Smooth muscle cell (in vitro differentiated cells): ENCODE measurements around the gene SLC35A5. TPM values are rescaled to one million over a fixed set of nuclear protein-coding genes. Genes with fewer than 3 reads are reported as not detected.

Experiments
- DNase-seq: peaks from one replicate; lab custom pipeline; 2025; ENCODE audit not compliant: unreplicated experiment; lab: John Stamatoyannopoulos, UW
- H2AFZ ChIP-seq: fragments of 200-600 bp; sonication (generic); 2 replicates; pipeline ENCODE4 v1.6.0; 2016; ENCODE audit warnings: antibody characterized with exemption, low read depth, mild to moderate bottlenecking
- H3F3A ChIP-seq: fragments of 200-600 bp; sonication (generic); 2 replicates; pipeline ENCODE4 v1.6.0; 2017; ENCODE audit warnings: antibody characterized with exemption, low read depth
- H3K27ac ChIP-seq: fragments of 200-600 bp; sonication (generic); 2 replicates; pipeline ENCODE4 v1.5.1; 2016; ENCODE audit warnings: low read depth, mild to moderate bottlenecking
- H3K27me3 ChIP-seq: fragments of 200-600 bp; sonication (generic); 2 replicates; pipeline ENCODE4 v1.6.1; 2016; ENCODE audit warnings: low read depth, mild to moderate bottlenecking
- H3K36me3 ChIP-seq: fragments of 200-600 bp; sonication (generic); 2 replicates; pipeline ENCODE4 v1.5.1; 2016; ENCODE audit warnings: low read depth
- H3K4me1 ChIP-seq: fragments of 200-600 bp; sonication (generic); 2 replicates; pipeline ENCODE4 v1.5.1; 2016; ENCODE audit warnings: low read depth
- H3K4me2 ChIP-seq: fragments of 200-600 bp; sonication (generic); 2 replicates; pipeline ENCODE4 v1.6.0; 2016; ENCODE audit warnings: mild to moderate bottlenecking
- H3K4me3 ChIP-seq: fragments of 200-600 bp; sonication (generic); 2 replicates; pipeline ENCODE4 v1.5.1; 2016; ENCODE audit warnings: mild to moderate bottlenecking
- H3K79me2 ChIP-seq: fragments of 200-600 bp; sonication (generic); 2 replicates; pipeline ENCODE4 v1.6.0; 2016; ENCODE audit warnings: low read depth, mild to moderate bottlenecking
- H3K9ac ChIP-seq: fragments of 200-600 bp; sonication (generic); 2 replicates; pipeline ENCODE4 v1.6.0; 2016; ENCODE audit warnings: low read depth
- H3K9me3 ChIP-seq: fragments of 200-600 bp; sonication (generic); replicated peaks from 2 replicates; pipeline ENCODE4 v1.5.1; 2016; ENCODE audit warnings: low read depth
- H4K20me1 ChIP-seq: fragments of 200-600 bp; sonication (generic); 2 replicates; pipeline ENCODE4 v1.6.0; 2016; ENCODE audit warnings: low read depth
- CTCF ChIP-seq: fragments of 200-600 bp; sonication (generic); IDR thresholded peaks from 2 replicates; pipeline ENCODE4 v1.5.1; 2017; ENCODE audit warnings: borderline replicate concordance, mild to moderate bottlenecking, antibody characterized with exemption; ENCODE audit not compliant: insufficient read depth, poor library complexity, severe bottlenecking
- WGBS: methylation state at CpG from one replicate; pipeline ENCODE4 v1.1.7; 2016; ENCODE audit warnings: low lambda C conversion rate; 5-methylcytosine and 5-hydroxymethylcytosine counted together
- polyA plus RNA-seq: library from polyadenylated mRNA; unstranded; fragments of >200 nt; fragmentation: Nextera tagmentation; extraction: Ambion mirVana; gene quantifications from 2 replicates; pipeline ENCODE4 v1.2.1, GENCODE V29; 2016
- total RNA-seq: library from RNA; depleted of rRNA; stranded (reverse); fragments of >200 nt; gene quantifications from 2 replicates; pipeline ENCODE4 v1.2.3, GENCODE V29; 2014

The SLC35A5 gene
- total and polyA plus RNA-seq, 2 experiments from 2014 or later, result 18.1 to 28.0 TPM

DNA sequence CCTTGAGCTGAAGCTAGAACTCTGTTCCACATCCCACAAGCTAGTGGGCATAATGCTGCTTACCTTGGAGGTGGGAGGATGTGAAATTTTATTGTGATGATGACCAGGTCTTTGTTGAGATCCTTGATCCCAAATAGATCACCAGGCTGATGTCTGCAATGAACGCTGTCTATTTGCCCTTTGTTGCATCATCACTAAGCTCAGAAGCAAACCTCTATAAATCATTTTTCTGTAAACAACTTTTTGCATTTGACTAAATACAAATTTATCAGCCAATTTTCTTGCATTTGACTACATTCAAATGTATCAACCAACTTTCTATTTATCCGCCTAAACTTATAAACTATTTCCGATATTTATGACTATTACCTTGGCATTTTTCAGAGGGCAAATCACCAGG, 69.4 kb downstream of the SLC35A5 start:
- Histone ChIP-seq H2AFZ (no peak overlapping the region), H3K27ac (no peak overlapping the region), H3K9ac (no peak overlapping the region), H3K4me2 (no peak overlapping the region), H3K27me3 (no peaks in the 10 kb centered on the region), H4K20me1 (no peaks in the 10 kb centered on the region), H3F3A (peaks cover 28% of the 10 kb centered on the region), H3K4me3 (no peak overlapping the region), H3K4me1 (peaks cover 46% of the 10 kb centered on the region), H3K79me2 (peaks cover 22% of the 10 kb centered on the region), H3K9me3 (no peaks in the 10 kb centered on the region), H3K36me3 (no peaks in the 10 kb centered on the region)
- no peak for TF ChIP-seq CTCF
- 83% methylated on average over 3 of the region's 3 CpGs for WGBS
- DNase-seq, result no peak

GRCh38 chr3:112632596-112632995, 70.8 kb downstream of the SLC35A5 start:
- Histone ChIP-seq H3K27ac (no peak overlapping the region), H3K4me2 (peak overlapping the region; percentile 62), H3K4me1 (peaks cover 46% of the 10 kb centered on the region), H3K36me3 (no peaks in the 10 kb centered on the region), H3K79me2 (peaks cover 32% of the 10 kb centered on the region), H4K20me1 (no peaks in the 10 kb centered on the region), H3K4me3 (no peak overlapping the region), H3K9me3 (no peaks in the 10 kb centered on the region), H3K27me3 (no peaks in the 10 kb centered on the region), H3F3A (peaks cover 32% of the 10 kb centered on the region), H3K9ac (no peak overlapping the region), H2AFZ (no peak overlapping the region)
- no peak for TF ChIP-seq CTCF
- WGBS, result 23% methylated on average over 4 of the region's 4 CpGs
- no peak for DNase-seq

GRCh38 chr3:112633191-112633590, 71.3 kb downstream of the SLC35A5 start:
- H3K79me2 ChIP-seq, result peaks cover 38% of the 10 kb centered on the region
- no peaks in the 10 kb centered on the region for H3K36me3 ChIP-seq
- no peak for DNase-seq
- no peaks in the 10 kb centered on the region for H3K27me3 ChIP-seq
- peaks cover 46% of the 10 kb centered on the region for H3K4me1 ChIP-seq
- no peaks in the 10 kb centered on the region for H3K9me3 ChIP-seq
- 44% methylated on average over 3 of the region's 3 CpGs for WGBS
- H3K27ac ChIP-seq, result peak overlapping the region; percentile 79
- H3F3A ChIP-seq, result peaks cover 32% of the 10 kb centered on the region
- no peaks in the 10 kb centered on the region for H4K20me1 ChIP-seq
- no peak overlapping the region for H2AFZ ChIP-seq
- no peak for TF ChIP-seq CTCF
- H3K4me2 ChIP-seq, result peak overlapping the region; percentile 62
- peak overlapping the region; percentile 5 for H3K4me3 ChIP-seq
- H3K9ac ChIP-seq, result no peak overlapping the region

- Histone ChIP-seq H3K9me3 (no peaks in the 10 kb centered on the region), H4K20me1 (no peaks in the 10 kb centered on the region), H3K27me3 (no peaks in the 10 kb centered on the region), H3K4me2 (peak overlapping the region; percentile 62), H3K27ac (peak overlapping the region; percentile 79), H3K36me3 (no peaks in the 10 kb centered on the region), H3K4me3 (no peak overlapping the region), H3F3A (peaks cover 28% of the 10 kb centered on the region), H3K79me2 (peaks cover 42% of the 10 kb centered on the region), H3K4me1 (peaks cover 46% of the 10 kb centered on the region), H3K9ac (no peak overlapping the region), H2AFZ (no peak overlapping the region)
- 52% methylated on average over 1 of the region's 1 CpG for WGBS
- no peak for TF ChIP-seq CTCF
- DNase-seq, result no peak
Observed at GRCh38 chr3:112633757-112634156, 71.9 kb downstream of the SLC35A5 start.
